ENCODE measurements around the gene ZBTB16. TPM values are rescaled to one million over a fixed set of nuclear protein-coding genes. Genes with fewer than 3 reads are reported as not detected.

ZBTB16 gene
- total RNA-seq, 4 donors from 2014 or later: 82.7 to 375 (median 189) TPM

- ATAC-seq (ENCODE audit: low FRiP score): no peak
- no peak for DNase-seq (ENCODE audit: low spot score)
- no peak for TF ChIP-seq CTCF (IDR thresholded peaks at IDR 0.05)
Observed at GRCh38 chr11:114157476-114158050, 98.1 kb downstream of the ZBTB16 start.

- no peak for DNase-seq (ENCODE audit: low spot score)
- no peak for ATAC-seq (ENCODE audit: low FRiP score)
- TF ChIP-seq CTCF (IDR thresholded peaks at IDR 0.05): no peak
Observed at GRCh38 chr11:114158421-114158820, 98.9 kb downstream of the ZBTB16 start.

GRCh38 chr11:114158886-114159285, 99.4 kb downstream of the ZBTB16 start:
- ATAC-seq (ENCODE audit: low FRiP score) (no peak), DNase-seq (ENCODE audit: low spot score) (no peak)
- no peak for TF ChIP-seq CTCF (IDR thresholded peaks at IDR 0.05)

- TF ChIP-seq CTCF (IDR thresholded peaks at IDR 0.05): no peak
- DNase-seq (ENCODE audit: low spot score) (no peak), ATAC-seq (ENCODE audit: low FRiP score) (no peak)
Observed at GRCh38 chr11:114159320-114159719, 99.8 kb downstream of the ZBTB16 start.

- DNase-seq (ENCODE audit: low spot score) (peak; percentile 100), ATAC-seq (ENCODE audit: low FRiP score) (peak; percentile 62)
- no peak for TF ChIP-seq CTCF (IDR thresholded peaks at IDR 0.05)
Observed at GRCh38 chr11:114159802-114160632, 100.5 kb downstream of the ZBTB16 start.

- ATAC-seq (ENCODE audit: low FRiP score): no peak
- TF ChIP-seq CTCF (IDR thresholded peaks at IDR 0.05): no peak
- no peak for DNase-seq (ENCODE audit: low spot score)
Observed at GRCh38 chr11:114160894-114161293, 101.4 kb downstream of the ZBTB16 start.

Data from omental fat pad (tissue), 4 donors.